DMS79 (cell line): Measurements from ENCODE around the gene DIAPH3.
"Not testable (repeated sequence)": the region's sequence is repeated elsewhere in the genome, so short reads cannot be mapped to it uniquely, and the experiment has no call there.

ENCODE experiments used
- DNase-seq: peaks from one replicate; lab custom pipeline; 2025; lab: John Stamatoyannopoulos, UW

The DIAPH3 gene

GRCh38 chr13:60163478-60164233 lies at the start of gene DIAPH3:
DIAPH3 (minus strand) TSS chr13:60163928; CDS start chr13:60163766, 162 bp downstream.
- peak; percentile 81 for DNase-seq

GRCh38 chr13:60213236-60213744 lies 49.6 kb upstream of the DIAPH3 start:
- DNase-seq: no peak

GRCh38 chr13:60211548-60211947 lies 47.8 kb upstream of the DIAPH3 start:
- DNase-seq: no peak

- no peak for DNase-seq
Measured at GRCh38 chr13:60210510-60211330, 47.0 kb upstream of the DIAPH3 start.

- not testable (repeated sequence) for DNase-seq
Measured at GRCh38 chr13:60205499-60205898, 41.8 kb upstream of the DIAPH3 start.

GRCh38 chr13:60201286-60201685 lies 37.6 kb upstream of the DIAPH3 start:
- no peak for DNase-seq

- not testable (repeated sequence) for DNase-seq
Measured at GRCh38 chr13:60195893-60196292, 32.2 kb upstream of the DIAPH3 start.

GRCh38 chr13:60182907-60183306 lies 19.2 kb upstream of the DIAPH3 start:
- DNase-seq: no peak

GRCh38 chr13:60178327-60178726 lies 14.6 kb upstream of the DIAPH3 start:
- no peak for DNase-seq

GRCh38 chr13:60175571-60175970 lies 11.8 kb upstream of the DIAPH3 start:
- no peak for DNase-seq

- DNase-seq: no peak
Measured at GRCh38 chr13:60174113-60174512, 10.4 kb upstream of the DIAPH3 start.

- DNase-seq: no peak
Measured at GRCh38 chr13:60172111-60172510, 8.4 kb upstream of the DIAPH3 start.

GRCh38 chr13:60170414-60170813 lies 6.7 kb upstream of the DIAPH3 start:
- DNase-seq: no peak

GRCh38 chr13:60169239-60170031 lies 5.7 kb upstream of the DIAPH3 start:
- DNase-seq: no peak

GRCh38 chr13:60167121-60167520 lies 3.4 kb upstream of the DIAPH3 start:
- DNase-seq: no peak

GRCh38 chr13:60165391-60166099 lies 1.8 kb upstream of the DIAPH3 start:
- DNase-seq: no peak

GRCh38 chr13:60164234-60164889 lies 634 bp upstream of the DIAPH3 start:
- DNase-seq: no peak

GRCh38 chr13:60162096-60162495 lies 1.6 kb downstream of the DIAPH3 start:
- no peak for DNase-seq

GRCh38 chr13:60158321-60158801 lies 5.4 kb downstream of the DIAPH3 start:
- DNase-seq: no peak

- no peak for DNase-seq
Measured at GRCh38 chr13:60155978-60156377, 7.8 kb downstream of the DIAPH3 start.

- no peak for DNase-seq
Measured at GRCh38 chr13:60152904-60153303, 10.8 kb downstream of the DIAPH3 start.
